ENCODE data around the gene PRMT1. TPM values are rescaled to one million over a fixed set of nuclear protein-coding genes. Genes with fewer than 3 reads are reported as not detected.

The PRMT1 gene
- total and polyA plus RNA-seq, 12 donors: 80.4 to 262 (median 160) TPM

- H3K4me1 ChIP-seq (replicated peaks in 1 of 2): no peaks in the 10 kb centered on the region
- H3K27me3 ChIP-seq: no peaks in the 10 kb centered on the region
- intact Hi-C loops (cut with DNase I): no loop called here
- 88 to 95% (median 89%) methylated on average over 13 to 16 of the region's 16 CpGs for WGBS, 4 donors
- no peaks in the 10 kb centered on the region for H3K9me3 ChIP-seq (replicated peaks in 1 of 3)
- no peak for TF ChIP-seq POLR2A (IDR thresholded peaks at IDR 0.05)
- no peak for TF ChIP-seq CTCF (IDR thresholded peaks at IDR 0.05)
- no peak for DNase-seq
- no peaks in the 10 kb centered on the region for H3K36me3 ChIP-seq (replicated peaks in 1 of 2)
- no peak overlapping the region for H3K4me3 ChIP-seq
- H3K27ac ChIP-seq: no peak overlapping the region
Measured at GRCh38 chr19:49705919-49706318, 28.8 kb downstream of the PRMT1 start.

- no peaks in the 10 kb centered on the region for H3K4me1 ChIP-seq (replicated peaks in 1 of 2)
- no peaks in the 10 kb centered on the region for H3K9me3 ChIP-seq (replicated peaks in 1 of 3)
- no peaks in the 10 kb centered on the region for H3K27me3 ChIP-seq
- H3K36me3 ChIP-seq (replicated peaks in 1 of 2): no peaks in the 10 kb centered on the region
- H3K27ac ChIP-seq: no peak overlapping the region
- WGBS, 4 donors: 70 to 82% (median 76%) methylated on average over 18 to 20 of the region's 20 CpGs
- intact Hi-C loops (cut with DNase I): no loop called here
- H3K4me3 ChIP-seq: no peak overlapping the region
- peak in 1 of 7 donors; percentile 41 for DNase-seq
- no peak for TF ChIP-seq POLR2A (IDR thresholded peaks at IDR 0.05)
- no peak for TF ChIP-seq CTCF (IDR thresholded peaks at IDR 0.05)
Measured at GRCh38 chr19:49710372-49710951, 33.4 kb downstream of the PRMT1 start.

GRCh38 chr19:49712397-49712859 is 35.4 kb downstream of the PRMT1 start:
- Histone ChIP-seq H3K9me3 (replicated peaks in 1 of 3) (no peaks in the 10 kb centered on the region), H3K36me3 (replicated peaks in 1 of 2) (no peaks in the 10 kb centered on the region), H3K27ac (no peak overlapping the region), H3K4me3 (no peak overlapping the region), H3K4me1 (replicated peaks in 1 of 2) (no peaks in the 10 kb centered on the region), H3K27me3 (no peaks in the 10 kb centered on the region)
- WGBS, 4 donors: 49 to 68% (median 61%) methylated on average over 18 to 20 of the region's 20 CpGs
- intact Hi-C loops (cut with DNase I): no loop called here
- DNase-seq: peak in 4 of 7 donors; percentile 26 to 64 (median 40)
- no peak for TF ChIP-seq POLR2A (IDR thresholded peaks at IDR 0.05)
- no peak for TF ChIP-seq CTCF (IDR thresholded peaks at IDR 0.05)

- 65 to 87% (median 77%) methylated on average over 7 to 8 of the region's 8 CpGs for WGBS, 4 donors
- H3K27me3 ChIP-seq: no peaks in the 10 kb centered on the region
- TF ChIP-seq CTCF (IDR thresholded peaks at IDR 0.05) (no peak), POLR2A (IDR thresholded peaks at IDR 0.05) (no peak)
- DNase-seq: no peak
- no peaks in the 10 kb centered on the region for H3K9me3 ChIP-seq (replicated peaks in 1 of 3)
- no peak overlapping the region for H3K27ac ChIP-seq
- H3K36me3 ChIP-seq (replicated peaks in 1 of 2): no peaks in the 10 kb centered on the region
- no peaks in the 10 kb centered on the region for H3K4me1 ChIP-seq (replicated peaks in 1 of 2)
- intact Hi-C loops (cut with DNase I): no loop called here
- H3K4me3 ChIP-seq: no peak overlapping the region
Measured at GRCh38 chr19:49713236-49713845, 36.3 kb downstream of the PRMT1 start.
